ENCODE data around the gene GPR26. TPM values are rescaled to one million over a fixed set of nuclear protein-coding genes. Genes with fewer than 3 reads are reported as not detected.

GPR26 gene
- polyA plus RNA-seq, 1 of the 3 experiments (the other 2 are of a cell fraction): not detected

- ChIA-PET POLR2A (no interaction called here), CTCF (no interaction called here)
- Histone ChIP-seq H3K9me3 (no peaks in the 10 kb centered on the region), H3K4me3 (ENCODE audit: low read depth in 2 of 2, low read length in 1 of 2) (no peak overlapping the region), H2AFZ (ENCODE audit: low read depth) (no peak overlapping the region), H4K20me1 (ENCODE audit: insufficient read depth) (no peaks in the 10 kb centered on the region), H3K79me2 (ENCODE audit: insufficient read depth) (no peaks in the 10 kb centered on the region), H3F3A (replicated peaks; ENCODE audit: insufficient read depth) (no peaks in the 10 kb centered on the region), H3K4me2 (no peak overlapping the region), H3K9ac (no peak overlapping the region), H3K4me1 (ENCODE audit: control insufficient read depth in 1 of 2, insufficient read depth in 2 of 2, low read depth in 1 of 2, low read length in 1 of 2) (no peaks in the 10 kb centered on the region), H3K9me2 (no peaks in the 10 kb centered on the region), H3K27me3 (ENCODE audit: insufficient read depth) (no peaks in the 10 kb centered on the region), H3K27ac (ENCODE audit: low read depth in 2 of 2, low read length in 1 of 2) (no peak overlapping the region), H3K36me3 (replicated peaks in 1 of 2; ENCODE audit: control insufficient read depth in 1 of 2, insufficient read depth in 2 of 2, low read length in 1 of 2) (no peaks in the 10 kb centered on the region)
- no peak for DNase-seq
- TF ChIP-seq YY1 (IDR thresholded peaks at IDR 0.05; ENCODE audit: low read depth) (no peak), CHD2 (IDR thresholded peaks at IDR 0.05; ENCODE audit: low read length, partially characterized antibody) (no peak), IRF3 (IDR thresholded peaks at IDR 0.05; ENCODE audit: low read depth, low read length) (no peak), EP300 (IDR thresholded peaks at IDR 0.05; ENCODE audit: borderline replicate concordance in 1 of 2, low read depth in 1 of 2, low read length in 1 of 2) (no peak), ELF1 (IDR thresholded peaks at IDR 0.05) (no peak), REST (IDR thresholded peaks at IDR 0.05; ENCODE audit: low read depth, low read length) (no peak), CTCF (IDR thresholded peaks at IDR 0.05) (no peak), TCF12 (IDR thresholded peaks at IDR 0.05) (no peak), TAF1 (IDR thresholded peaks at IDR 0.05; ENCODE audit: borderline replicate concordance, low read depth, low read length) (no peak), SIN3A (IDR thresholded peaks at IDR 0.05; ENCODE audit: borderline replicate concordance, low read depth, low read length) (no peak), USF1 (IDR thresholded peaks at IDR 0.05; ENCODE audit: borderline replicate concordance, low read depth) (no peak), TEAD4 (IDR thresholded peaks at IDR 0.05; ENCODE audit: borderline replicate concordance, insufficient read depth) (no peak), NRF1 (IDR thresholded peaks at IDR 0.05; ENCODE audit: low read depth, low read length) (no peak), JUND (IDR thresholded peaks at IDR 0.05) (no peak), ZBTB33 (IDR thresholded peaks at IDR 0.05; ENCODE audit: borderline replicate concordance, low read depth) (no peak), RXRA (IDR thresholded peaks at IDR 0.05; ENCODE audit: borderline replicate concordance, low read depth) (no peak), GATA2 (CRISPR knock-in tag; IDR thresholded peaks at IDR 0.05) (no peak)
- 32% methylated on average over 6 of the region's 6 CpGs for WGBS (ENCODE audit: low lambda C conversion rate)
These were observed 14.6 kb upstream of the GPR26 start for GRCh38 chr10:123651421-123652047.
